GM04503 (cell line): ENCODE data around the gene RDH5.

Experiments used
- DNase-seq: peaks from one replicate; pipeline ENCODE4 v3.0.0-alpha.2; 2012; ENCODE audit warnings: low read depth

The RDH5 gene

GRCh38 chr12:55696141-55696540 lies 24.1 kb upstream of the RDH5 start:
- no peak for DNase-seq

GRCh38 chr12:55696796-55697462 lies 23.3 kb upstream of the RDH5 start:
- no peak for DNase-seq

- DNase-seq: no peak
Measured at GRCh38 chr12:55697686-55698085, 22.5 kb upstream of the RDH5 start.

- no peak for DNase-seq
Measured at GRCh38 chr12:55698241-55698955, 21.8 kb upstream of the RDH5 start.

- no peak for DNase-seq
Measured at GRCh38 chr12:55698965-55699364, 21.2 kb upstream of the RDH5 start.

GRCh38 chr12:55699471-55700055 lies 20.6 kb upstream of the RDH5 start:
- DNase-seq: no peak

GRCh38 chr12:55700255-55701018 lies 19.8 kb upstream of the RDH5 start:
- DNase-seq: no peak

GRCh38 chr12:55702861-55703260 lies 17.3 kb upstream of the RDH5 start:
- no peak for DNase-seq

- no peak for DNase-seq
Measured at GRCh38 chr12:55703288-55703687, 16.9 kb upstream of the RDH5 start.

GRCh38 chr12:55703901-55704761 lies 16.1 kb upstream of the RDH5 start:
- no peak for DNase-seq

- no peak for DNase-seq
Measured at GRCh38 chr12:55704824-55705718, 15.1 kb upstream of the RDH5 start.

GRCh38 chr12:55705782-55706402 lies 14.3 kb upstream of the RDH5 start:
- DNase-seq: no peak

- no peak for DNase-seq
Measured at GRCh38 chr12:55706568-55707218, 13.5 kb upstream of the RDH5 start.

GRCh38 chr12:55707219-55707671 lies 12.9 kb upstream of the RDH5 start:
- no peak for DNase-seq

- DNase-seq: no peak
Measured at GRCh38 chr12:55707841-55708694, 12.1 kb upstream of the RDH5 start, which contains the start of gene ITGA7. TSS of gene ITGA7 (minus strand) at chr12:55707904. CDS start at chr12:55707682, 222 bp downstream.

GRCh38 chr12:55708695-55709233 lies 11.4 kb upstream of the RDH5 start:
- no peak for DNase-seq

GRCh38 chr12:55711786-55712553 lies 8.2 kb upstream of the RDH5 start:
- DNase-seq: no peak
